ENCODE measurements around the gene PMEPA1.

Gene PMEPA1

DNA sequence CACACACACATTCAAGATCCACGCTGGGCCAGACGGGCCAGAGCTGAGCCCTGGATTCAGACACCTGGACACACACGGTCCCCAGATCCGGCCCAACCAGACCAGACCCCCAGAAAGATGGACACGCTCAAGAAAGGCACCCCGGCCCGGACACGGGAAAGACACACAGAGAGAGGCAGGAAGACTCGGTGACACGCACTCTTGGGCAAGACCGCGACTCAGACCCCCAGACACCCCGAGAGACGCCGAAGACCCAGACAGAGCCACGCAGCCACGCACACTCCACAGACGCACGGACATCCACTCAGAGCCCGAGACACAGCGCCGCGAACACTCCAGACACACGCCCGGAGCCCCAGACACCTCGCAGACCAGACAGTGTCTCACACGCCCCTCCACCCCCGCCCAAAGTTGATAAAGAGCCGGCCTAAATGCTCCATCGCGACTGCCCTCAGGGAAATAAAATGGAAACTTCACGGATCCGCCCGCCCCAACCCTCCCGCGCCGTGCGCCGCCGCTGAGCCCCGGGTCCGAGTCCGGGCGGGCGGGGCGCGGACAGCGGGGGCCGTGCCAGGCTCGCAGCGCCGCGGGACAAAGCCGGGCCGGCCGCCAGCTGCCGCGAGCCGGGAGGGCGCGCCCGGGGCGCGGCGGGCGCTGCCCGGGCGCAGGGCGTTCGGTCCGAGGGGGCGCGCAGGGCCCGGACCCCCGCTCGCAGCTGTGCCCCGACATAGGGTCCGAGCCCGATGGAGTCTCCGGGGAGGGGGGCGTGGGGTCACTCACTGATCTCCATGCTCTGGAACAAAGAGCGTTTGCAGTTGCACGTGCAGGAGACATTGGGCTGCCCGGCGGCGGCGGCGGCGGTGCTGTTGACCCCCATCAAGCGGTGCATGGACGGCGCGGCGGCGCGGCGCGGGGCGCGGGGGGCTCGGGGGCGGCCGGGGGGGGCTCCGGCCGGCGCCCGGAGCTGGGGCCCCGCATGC, 831 bp downstream of the PMEPA1 start:
- no peak for DNase-seq

DNA sequence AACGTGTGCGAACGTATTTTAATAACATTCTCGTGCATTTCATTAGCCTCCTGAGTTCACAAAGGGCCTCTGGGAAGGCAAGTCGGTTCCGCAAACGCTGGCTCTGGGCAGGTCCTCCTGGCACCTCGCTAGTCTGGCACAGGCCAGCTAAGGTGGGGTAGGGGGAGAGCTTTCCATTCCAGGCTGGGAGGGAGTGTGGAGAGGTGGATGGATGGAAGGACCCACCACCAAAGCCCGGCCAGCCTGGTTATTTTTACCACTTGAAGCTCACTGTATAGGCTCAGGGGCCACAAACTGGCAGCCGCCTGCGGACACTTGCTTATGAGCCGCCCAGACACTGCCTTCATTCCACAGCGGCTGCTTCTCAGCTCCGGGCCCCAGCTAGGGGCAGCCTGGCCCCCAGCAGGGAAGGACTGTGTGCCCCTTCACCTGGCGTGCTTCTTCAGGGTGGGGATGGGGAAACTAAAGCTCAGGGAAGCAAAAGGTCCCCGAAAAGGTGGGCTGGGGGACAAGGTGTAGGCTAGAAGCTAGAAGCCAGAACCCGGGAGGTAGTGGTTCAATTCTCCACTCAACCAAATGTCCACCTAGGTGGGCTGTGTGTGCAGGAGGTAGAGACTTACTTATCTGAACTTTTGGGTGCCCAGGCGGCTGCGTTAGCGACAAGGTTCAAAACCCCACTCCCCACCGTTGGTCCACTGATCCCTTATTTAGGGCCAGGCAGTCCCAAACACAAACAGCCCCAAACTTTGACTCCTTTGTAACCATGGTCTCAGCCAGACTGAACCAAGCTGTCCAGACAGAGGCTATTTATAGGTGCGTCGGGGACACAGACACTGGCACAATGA, 1.7 kb downstream of the PMEPA1 start:
- no peak for DNase-seq

DNA sequence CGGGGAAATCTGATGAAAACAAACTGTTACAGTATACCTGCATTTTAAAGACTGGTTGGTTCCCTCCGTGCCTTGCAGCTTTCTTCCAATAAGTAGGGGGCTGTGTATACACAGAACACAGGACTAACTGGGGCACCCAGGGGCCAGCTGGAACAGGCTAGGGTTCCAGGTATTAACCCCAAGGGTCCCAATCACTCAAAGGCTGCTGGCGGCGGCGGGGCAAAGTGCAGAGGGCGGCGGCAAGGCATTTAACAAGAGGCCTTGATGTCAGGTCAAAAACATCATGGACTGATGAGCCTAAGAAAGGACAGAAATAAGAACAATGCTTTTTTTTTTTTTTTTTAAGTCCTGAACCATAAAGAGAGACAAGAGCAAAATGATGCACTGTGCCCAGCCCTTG, 2.5 kb downstream of the PMEPA1 start:
- DNase-seq = no peak

DNA sequence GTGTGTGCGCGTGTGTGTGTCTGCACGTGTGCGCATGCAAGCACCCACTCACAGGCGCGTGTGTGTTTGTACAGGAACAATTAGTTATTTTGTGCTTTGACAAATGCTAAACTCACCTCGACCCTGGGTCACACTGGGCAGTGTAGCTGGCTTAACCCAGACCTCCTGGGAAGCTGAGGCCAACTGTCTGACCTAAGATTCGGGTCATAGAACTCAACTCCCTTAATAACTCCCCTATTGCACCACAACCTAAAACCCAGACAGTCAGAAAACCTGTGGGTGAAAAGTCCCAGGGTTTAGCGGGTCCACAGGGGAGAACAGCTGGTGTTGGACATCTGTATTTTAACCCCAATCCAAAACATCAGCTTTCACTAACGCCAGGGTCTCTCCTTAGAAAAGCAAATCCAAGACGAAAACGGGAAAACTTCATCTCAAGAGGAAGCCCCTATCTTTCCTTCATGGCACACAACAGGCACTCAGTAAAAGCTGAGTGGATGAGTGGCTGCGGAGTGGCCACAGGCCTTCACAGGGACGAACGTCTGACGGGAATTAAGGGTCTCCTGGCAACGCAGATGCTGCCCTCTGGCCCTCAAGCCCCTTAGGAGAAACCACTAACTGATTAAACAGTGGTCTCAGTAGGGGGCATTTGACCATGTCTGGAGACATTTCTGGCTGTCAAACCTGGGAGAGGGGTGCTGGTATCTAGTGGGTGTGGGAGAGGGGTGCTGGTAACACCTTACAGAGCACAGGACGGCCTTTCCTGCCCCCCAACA, 4.5 kb downstream of the PMEPA1 start:
- no peak for DNase-seq

DNA sequence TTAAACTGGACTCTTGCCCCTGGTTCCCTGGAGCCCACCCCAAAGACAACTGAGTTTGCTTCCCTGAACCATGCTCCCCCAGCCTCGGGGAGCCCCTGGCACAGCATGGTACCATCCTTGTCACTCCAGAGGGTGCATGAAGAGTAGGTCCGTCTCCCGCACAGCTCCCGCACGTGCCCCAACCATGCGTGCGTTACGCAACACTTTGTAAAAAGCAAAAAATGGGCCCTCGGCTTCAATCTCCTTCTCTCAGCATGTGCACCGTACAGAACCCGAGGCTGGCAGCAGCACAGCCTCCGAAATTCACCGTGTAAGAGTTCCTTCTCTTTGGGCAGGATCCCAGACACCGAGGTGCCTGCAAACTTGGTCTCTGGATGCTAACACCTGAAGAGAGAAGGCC, 5.6 kb downstream of the PMEPA1 start:
- no peak for DNase-seq

DNA sequence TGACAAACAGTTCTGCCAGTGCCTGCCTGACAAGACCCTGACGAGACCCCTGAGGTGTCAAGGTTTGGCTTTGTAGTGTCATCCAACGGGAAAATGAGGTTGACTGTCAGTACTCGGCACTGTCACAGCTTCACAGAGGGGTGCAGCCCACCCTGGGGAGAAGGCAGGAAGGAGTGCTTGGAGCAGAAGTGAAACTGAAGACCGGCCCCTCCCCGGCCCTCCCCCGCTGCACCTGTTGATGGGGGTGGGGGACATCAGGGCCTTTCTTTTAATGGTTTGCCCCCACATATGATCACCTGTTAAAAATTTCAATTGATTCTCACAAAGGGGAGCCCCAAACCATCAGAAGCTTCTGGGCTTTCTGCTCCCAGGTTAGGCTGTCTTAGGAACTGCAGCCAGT, 6.8 kb downstream of the PMEPA1 start:
- no peak for DNase-seq

DNA sequence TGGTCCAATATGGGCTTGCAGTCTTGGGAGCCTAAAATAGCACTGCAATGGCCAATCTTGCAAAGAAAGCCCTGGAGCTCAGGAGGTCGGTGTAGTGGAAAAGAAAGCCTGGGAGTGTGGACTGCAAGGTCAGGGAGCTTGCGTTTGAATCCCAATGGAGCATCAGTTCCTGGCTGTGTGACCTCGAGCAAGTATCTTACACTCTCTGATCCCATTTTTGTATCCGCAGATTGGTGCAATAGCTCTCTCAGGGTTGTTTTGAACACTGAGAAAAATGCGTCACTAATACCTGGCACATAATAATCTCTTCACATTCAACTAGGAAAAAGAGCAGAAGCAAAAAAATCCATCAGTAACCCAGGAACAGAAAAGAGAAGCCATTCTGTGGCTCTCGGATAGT, 7.3 kb downstream of the PMEPA1 start:
- no peak for DNase-seq

DNA sequence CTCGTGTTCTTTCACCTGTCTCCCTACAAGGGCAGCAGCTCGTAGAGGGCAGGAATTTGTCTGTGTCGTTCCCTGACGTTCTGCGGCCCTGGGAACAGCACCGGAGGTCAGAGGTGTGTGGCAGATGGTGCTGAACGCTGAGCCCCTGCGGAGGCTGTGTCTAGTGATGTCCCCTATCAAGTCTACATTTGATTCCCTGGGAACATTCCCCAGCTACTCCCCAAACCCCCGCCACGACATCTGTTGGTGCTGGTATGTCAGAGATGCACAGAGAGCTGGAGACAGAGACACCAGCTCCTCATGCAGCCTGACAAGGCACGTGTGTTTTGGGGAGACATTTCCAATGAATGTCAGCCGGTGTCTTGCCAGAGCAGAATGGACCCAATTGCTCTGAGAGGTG, 7.7 kb downstream of the PMEPA1 start:
- no peak for DNase-seq

DNA sequence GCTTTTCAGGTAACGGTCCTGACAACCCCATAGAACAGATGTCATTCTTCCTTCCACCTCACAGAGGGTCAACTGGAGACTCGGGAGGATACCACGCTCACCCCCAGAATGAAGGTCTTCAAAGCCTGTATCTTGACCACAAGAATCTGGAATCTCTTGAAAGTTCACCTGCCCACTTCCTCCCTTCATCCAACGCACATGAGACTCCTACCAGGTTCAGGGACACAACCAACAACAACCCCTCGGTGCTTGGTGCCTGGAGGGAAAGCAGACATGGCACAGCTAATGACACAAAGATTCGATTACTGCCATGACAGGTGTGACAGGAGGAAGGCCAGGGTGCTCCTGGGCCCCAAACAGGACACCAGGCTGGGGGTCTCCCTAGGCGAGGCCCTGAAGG, 8.2 kb downstream of the PMEPA1 start:
- DNase-seq = no peak

DNA sequence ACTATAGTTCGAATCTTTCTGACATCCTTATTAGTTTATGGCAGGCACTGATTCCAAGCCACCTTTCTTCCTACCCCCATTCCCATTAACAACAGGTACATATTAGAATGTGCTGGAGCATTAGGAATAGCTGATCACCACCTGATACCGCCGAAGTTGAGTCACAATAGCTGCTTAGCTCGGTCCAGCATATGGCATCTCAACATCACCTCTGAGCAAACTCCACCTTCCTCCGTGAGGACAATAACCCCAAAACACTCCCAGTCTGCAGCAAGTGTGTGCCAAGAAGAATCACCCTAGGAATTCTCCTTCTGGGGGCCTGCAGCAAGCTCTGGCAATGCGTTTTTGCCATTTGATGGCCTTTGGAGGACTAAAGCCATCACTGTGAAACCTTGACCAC, 8.7 kb downstream of the PMEPA1 start:
- no peak for DNase-seq

DNA sequence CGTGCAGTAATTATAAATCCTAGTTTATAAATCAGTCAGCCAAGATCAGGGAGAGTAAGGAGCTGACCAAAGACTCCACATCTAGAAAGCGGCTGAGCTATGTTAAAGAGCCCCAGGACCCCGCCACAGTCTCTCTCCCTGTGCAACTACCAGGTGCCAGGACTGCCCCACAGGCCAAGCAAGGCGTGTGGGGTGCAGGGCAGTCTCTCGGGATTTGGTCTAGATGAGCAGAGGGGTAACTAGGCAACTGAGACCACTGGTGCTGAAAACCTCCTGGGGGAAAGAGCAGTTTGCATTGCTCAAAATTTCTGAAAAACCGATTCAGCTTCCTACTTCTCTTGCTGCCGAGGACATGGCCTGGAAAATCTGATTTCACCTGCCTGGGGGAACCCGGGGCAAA, 10.4 kb downstream of the PMEPA1 start:
- no peak for DNase-seq

DNA sequence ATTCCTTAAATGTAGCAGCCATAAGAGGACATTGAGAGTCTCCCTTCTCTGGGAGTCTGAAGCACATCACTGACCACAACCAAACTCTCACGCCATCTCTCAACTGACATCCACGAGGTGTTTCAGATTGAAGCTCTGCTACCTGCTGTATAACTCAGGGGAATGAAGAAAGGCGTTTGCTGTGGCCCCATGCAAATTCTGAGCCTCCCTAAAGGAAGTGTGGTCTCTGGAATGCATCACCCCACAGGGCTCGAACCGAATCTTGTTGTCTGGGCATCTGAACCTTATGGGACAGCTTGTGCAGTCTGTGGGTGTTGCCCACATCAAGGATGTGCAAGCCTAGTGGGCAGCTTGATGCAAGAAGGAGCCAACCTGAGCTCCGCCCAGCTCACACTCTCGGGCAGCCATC, 10.9 kb downstream of the PMEPA1 start:
- DNase-seq = peak; percentile 8

DNA sequence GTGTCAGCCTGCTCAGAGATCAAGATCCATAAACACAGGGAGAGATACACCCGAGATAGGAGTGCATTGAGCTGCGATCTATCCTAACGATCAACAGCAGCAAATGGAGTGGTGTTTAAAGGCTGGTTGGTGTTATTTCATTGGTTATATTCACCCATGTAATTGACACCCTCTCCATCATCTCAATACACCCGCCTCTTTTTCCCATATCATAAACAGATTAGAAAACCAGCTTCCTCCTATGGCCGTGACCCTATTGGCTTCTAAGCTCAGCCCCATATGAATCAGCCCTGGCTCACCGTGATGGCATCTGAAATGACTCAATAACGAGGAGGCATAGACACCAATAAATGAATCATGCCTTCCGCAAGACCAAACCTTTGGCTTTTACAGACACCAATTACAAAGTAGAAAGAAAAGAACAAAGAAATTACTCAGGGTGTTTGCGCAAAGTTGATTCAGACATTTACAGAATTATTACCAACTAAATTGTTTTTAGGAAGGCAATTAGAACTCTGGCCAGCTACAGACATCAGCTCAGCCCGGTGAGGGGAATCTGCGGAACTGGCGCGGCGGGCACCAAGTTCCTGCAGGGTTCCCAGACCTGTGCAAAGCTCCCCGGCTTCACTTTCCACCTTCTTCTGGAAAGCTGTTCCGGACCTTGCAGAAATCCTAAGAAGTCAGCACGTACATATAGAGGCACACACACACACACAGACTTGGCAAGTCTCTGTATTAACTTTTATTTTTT, 11.5 kb downstream of the PMEPA1 start:
- peak; percentile 90 for DNase-seq

DNA sequence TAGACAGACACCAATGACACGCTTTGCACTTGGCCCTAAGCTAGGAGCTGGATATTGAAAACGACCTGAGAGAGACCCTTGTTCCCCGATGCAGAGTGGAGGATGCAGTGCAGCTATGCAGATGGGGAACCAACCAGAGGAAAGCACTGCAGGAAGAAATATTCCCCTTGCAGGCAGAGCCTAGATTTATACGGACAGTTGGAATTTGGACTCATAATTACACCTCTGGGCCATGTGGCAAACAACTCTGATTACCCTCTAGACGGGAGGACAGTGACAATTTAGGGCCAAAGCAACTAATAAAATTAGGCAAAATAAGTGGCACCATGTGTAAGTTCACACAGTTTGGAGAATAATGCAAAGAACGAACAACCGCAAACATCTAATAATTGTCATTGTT, 12.3 kb downstream of the PMEPA1 start:
- no peak for DNase-seq

DNA sequence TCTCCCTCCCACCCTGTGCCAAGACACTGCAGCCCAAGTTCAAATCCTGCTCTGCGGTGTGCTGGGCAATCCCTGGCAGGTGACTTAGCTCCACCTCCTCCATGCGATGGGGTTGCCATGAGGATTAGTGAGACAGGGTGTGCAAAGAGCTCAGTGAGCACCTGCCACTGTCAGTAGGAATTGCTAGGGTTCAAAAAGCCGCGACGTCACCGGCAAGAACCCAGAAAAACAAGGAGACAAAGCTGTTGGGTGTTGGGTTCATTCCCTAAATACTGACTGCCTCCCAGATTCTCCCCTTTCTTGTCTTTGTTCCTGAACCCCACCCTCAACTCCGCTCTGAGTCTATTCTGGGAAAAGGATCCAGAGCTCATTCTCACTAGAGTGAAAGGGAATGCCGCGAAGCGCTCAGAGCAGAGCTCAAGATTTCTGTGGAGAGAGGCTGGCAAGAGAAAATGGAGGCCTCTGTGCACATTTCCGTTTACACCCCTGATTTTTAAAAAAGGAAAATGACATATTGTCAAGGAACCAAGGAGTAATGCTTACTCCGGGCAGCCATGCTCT, 13.3 kb downstream of the PMEPA1 start:
- no peak for DNase-seq

DNA sequence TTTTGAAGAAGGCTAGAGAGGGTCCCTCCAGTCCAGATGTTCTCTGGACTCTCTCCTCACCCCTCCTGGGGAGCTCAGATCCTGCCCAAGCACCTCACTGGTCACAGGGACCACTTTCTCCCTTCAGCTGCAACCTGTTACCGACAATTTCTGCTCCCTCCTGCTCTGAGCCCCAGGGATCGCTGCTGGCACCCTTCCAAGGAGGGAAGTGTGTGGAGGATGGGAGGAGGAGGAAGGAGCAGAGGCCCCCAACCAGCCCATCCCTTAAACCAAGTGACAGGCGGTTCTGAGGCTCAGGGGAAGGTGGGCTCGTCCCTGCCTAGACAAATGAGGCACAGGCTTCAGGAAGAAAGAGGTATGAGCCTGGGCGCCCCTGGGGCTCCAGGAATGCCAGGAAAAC, 13.9 kb downstream of the PMEPA1 start:
- DNase-seq = no peak

DNA sequence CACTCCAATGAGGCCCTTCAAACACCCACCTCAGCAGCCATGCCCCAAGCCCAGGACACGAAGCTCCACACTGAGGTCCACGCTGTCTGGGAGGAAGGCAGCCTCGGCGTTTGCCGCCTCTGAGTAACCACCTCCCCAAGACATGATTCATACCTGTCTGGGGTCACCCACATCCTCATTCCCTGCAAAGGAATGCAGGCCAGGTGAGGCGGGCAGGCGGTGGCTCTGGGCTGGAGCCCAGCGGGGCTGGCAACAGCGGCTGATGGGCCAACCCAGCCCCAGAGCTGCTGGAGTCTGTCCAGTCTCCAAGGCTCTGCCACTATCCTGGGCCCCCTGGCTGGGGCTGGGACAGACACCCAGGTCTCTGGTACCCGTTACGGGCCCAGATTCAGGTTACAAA, 14.8 kb downstream of the PMEPA1 start:
- no peak for DNase-seq

DNA sequence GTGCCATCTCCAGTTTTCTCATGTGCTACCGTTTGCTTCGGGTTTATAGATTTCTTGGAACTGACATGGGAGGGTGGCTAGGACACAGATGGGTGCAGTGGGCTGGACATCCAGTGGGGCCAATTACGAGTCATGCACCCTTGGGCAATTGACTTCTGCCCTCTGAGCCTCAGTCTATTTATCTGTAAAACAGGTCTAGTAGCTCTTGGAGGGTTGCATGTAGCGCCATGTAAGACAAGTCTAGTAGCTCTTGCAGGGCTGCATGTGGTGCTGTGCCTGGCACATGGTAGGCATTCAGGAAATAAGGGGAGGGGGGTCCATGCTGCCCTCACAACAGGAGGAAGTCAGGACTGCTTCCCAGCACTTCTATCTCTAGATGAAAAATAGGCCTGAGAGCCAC, 15.3 kb downstream of the PMEPA1 start:
- DNase-seq = no peak

DNA sequence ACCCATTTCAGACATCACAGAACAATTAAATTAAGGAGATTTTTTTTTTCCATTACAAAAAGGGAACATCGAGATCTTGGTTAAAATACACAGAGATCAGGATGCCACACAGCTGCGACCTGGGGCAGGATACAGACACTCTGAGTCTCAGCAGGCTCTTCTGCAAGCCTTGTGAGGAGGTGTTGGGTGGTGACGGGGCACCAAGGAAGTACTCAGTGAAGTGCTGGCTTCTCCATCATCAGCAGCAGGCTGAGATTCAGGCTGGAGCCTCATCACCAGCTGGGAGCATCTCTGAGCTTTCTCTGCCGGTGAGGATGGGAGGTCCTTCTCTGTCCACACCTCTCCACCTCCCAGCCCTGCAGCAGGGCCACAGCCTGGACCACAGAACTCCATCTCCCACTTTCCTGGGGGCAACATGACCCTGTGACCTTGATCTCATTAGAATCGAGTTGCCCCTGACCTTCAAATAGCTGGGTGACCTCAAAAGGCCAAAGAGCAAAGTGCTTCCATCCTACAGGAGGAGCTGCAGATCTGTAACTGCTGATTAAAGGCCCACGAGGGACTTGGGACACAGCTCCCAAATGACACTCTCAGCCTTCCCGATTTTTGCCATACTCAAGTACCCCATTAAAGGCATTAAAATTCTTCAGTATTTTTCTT, 16.0 kb downstream of the PMEPA1 start:
- DNase-seq = no peak

DNA sequence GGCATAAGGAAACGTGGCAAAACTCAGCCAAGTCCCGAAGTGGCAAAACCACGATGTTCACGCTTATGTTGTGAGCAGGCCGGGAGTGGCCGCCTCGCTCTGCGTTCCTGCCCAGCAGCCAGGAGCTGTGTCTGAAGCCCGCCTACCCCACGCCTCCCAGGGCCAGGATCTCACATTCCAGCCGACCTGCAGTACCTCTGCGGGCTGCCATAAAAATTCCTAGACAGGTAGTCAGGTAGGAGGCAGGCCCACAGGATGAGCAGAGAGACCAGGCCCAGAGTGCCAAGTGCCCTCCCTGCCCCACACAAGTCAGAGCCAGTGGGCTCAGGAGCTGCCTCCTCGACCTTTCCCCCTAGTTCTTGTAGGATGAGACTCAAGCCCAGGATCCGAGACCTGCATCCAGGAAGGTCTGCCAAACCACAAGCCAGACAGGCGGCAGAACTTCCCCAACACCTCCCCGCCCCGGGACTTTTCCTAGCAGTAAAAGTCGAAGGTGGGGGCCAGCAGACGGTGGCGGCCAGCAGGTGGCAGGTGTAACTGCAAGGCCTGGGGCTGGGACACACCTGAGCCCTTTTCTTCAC, 16.7 kb downstream of the PMEPA1 start:
- DNase-seq = no peak

DNA sequence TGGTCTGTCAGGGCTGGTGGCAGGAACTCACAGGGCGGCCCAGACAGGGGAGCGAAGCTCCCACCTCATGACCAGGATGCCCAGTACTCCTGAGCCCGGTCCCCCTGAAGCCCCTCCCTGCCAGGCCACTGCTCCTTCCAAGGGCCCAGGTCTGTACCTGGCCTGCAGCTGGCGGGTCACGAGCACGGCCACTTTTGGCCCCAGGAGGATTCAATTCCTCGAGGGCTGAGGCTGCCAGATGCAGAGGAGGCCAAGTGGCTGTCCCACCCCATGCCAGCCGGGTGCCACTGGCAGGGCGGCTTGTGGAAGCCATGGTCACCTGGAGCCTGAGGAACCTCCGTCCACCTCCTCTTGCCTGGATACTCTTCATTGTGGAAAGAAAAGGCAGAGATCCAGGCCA, 17.4 kb downstream of the PMEPA1 start:
- DNase-seq = no peak

Measured in activated CD4-positive, alpha-beta T cell treated with anti-CD3 and anti-CD28 coated beads, Interleukin-10, Interleukin-2, amounts not matched to agents 100 ng/mL and 50 ng/mL, durations not matched to agents 16 hours and 8 hours (primary cell).